Kidney epithelial cell (primary cell): Measurements from ENCODE around the gene REX1BD. TPM values are rescaled to one million over a fixed set of nuclear protein-coding genes. Genes with fewer than 3 reads are reported as not detected.

Experiments
- DNase-seq: peaks from one replicate; pipeline ENCODE4 v3.0.0-alpha.2; 2010; ENCODE audit warnings: low read depth
- H3K27me3 ChIP-seq: 2 replicates; pipeline ENCODE4 v1.6.0; 2011; ENCODE audit warnings: low read length; ENCODE audit not compliant: control insufficient read depth, insufficient read depth
- H3K36me3 ChIP-seq: 2 replicates; pipeline ENCODE4 v1.5.1; 2011; ENCODE audit warnings: low read length; ENCODE audit not compliant: control insufficient read depth, insufficient read depth
- H3K4me3 ChIP-seq: 2 replicates; pipeline ENCODE4 v1.5.1; 2011; ENCODE audit warnings: low read depth, mild to moderate bottlenecking, control low read depth, low read length
- total RNA-seq: library from RNA; depleted of rRNA; stranded (reverse); fragments of >200 nt; gene quantifications from 2 replicates; pipeline ENCODE4 v1.2.3, GENCODE V29; 2015
- TF ChIP-seq, protein P1 (sequence below): IDR thresholded peaks from 2 replicates; pipeline ENCODE4 v1.5.1; 2011; ENCODE audit warnings: mild to moderate bottlenecking, moderate library complexity, low read length, control low read depth, inconsistent platforms; ENCODE audit not compliant: insufficient read depth, poor library complexity, severe bottlenecking

The REX1BD gene
- total RNA-seq, 1 donor from 2014 or later, result 136 TPM

DNA sequence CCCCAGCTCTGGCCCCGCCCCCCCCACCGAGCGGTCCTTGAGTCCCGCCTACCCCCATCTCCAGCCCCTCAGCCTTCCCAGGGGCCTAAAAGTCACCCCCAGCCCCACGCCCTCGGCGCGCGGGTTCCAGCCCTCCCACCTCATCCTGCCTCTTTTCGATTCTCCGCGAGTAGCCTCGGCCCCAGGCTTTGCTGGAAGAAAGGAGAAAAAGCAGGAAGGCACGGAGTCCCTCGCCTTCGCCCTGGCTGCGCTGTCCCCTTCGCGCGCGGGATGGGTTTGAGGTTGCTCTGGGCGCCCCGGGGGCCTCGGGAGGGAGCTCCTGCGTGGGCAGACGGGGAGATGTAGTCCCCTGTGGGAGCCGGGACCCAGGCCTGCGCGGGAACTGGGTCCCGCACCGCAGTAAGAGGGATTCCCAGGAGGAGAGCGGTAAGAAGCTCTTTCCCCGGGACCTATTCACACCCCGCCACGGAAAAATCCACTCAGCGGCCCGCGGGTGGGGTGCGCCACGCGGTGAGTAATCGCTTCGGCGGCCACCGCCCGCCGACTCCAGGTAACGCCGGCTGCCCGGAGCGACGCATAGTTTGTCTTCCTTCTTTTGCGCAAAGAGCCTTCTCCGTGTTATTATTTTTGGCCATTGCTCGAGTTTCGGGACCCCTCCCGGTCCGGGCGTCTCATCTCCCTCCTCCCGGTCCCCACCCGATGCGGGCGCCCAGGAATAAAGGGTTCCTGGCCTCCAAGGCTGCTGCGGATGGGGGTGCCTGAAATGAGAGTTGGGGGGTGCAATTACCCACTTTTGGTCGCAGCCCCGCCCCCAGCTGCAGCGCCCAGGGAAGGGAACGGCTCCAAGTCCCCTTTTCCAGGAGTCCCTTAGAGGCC lies 18.9 kb downstream of the REX1BD start:
- no peak for DNase-seq
- TF ChIP-seq, protein P1, sequence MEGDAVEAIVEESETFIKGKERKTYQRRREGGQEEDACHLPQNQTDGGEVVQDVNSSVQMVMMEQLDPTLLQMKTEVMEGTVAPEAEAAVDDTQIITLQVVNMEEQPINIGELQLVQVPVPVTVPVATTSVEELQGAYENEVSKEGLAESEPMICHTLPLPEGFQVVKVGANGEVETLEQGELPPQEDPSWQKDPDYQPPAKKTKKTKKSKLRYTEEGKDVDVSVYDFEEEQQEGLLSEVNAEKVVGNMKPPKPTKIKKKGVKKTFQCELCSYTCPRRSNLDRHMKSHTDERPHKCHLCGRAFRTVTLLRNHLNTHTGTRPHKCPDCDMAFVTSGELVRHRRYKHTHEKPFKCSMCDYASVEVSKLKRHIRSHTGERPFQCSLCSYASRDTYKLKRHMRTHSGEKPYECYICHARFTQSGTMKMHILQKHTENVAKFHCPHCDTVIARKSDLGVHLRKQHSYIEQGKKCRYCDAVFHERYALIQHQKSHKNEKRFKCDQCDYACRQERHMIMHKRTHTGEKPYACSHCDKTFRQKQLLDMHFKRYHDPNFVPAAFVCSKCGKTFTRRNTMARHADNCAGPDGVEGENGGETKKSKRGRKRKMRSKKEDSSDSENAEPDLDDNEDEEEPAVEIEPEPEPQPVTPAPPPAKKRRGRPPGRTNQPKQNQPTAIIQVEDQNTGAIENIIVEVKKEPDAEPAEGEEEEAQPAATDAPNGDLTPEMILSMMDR, result no peak
- H3K36me3 ChIP-seq, result no peaks in the 10 kb centered on the region
- peaks cover 89% of the 10 kb centered on the region for H3K27me3 ChIP-seq
- no peak overlapping the region for H3K4me3 ChIP-seq

GRCh38 chr19:18608102-18608804 lies 19.7 kb downstream of the REX1BD start:
- no peak for DNase-seq
- TF ChIP-seq, protein P1, result no peak
- H3K27me3 ChIP-seq, result peaks cover 93% of the 10 kb centered on the region
- no peak overlapping the region for H3K4me3 ChIP-seq
- no peaks in the 10 kb centered on the region for H3K36me3 ChIP-seq

- DNase-seq, result no peak
- Histone ChIP-seq H3K4me3 (no peak overlapping the region), H3K36me3 (no peaks in the 10 kb centered on the region), H3K27me3 (peaks cover 93% of the 10 kb centered on the region)
- TF ChIP-seq, protein P1, result no peak
Observed at GRCh38 chr19:18608805-18609716, 20.5 kb downstream of the REX1BD start.

DNA sequence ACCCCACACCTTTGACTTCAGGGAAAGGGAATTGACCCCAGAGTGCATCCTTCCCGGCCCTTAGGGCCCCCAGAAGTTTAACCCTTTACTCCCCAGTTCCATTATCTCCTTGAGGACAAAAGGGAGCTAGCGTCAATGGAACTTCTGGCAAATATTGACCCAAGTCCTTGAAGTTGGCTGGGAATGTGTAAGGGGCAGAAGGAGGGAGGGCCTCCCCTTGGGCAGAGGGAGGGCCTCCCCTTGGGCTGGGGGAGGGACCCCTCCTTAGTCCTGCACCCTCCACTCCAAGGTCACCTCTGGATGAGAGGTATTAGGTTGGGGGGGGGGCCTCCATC lies 21.1 kb downstream of the REX1BD start:
- DNase-seq, result no peak

DNA sequence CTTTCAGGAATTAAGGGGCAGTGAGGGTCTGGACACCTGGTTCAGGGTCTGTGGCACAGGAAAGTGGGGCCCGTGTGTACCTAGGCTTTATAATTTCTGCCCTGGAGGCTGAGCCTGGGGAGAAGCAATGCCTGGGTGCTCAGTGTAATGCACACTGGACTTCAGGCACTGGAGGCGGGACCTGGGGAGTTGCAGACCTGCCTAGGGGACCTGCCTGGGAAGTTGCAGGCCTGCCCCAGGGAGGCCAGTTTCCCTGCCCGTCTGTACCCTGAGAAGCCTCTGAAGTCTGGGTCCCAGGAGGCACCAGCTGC lies 21.6 kb downstream of the REX1BD start:
- H3K27me3 ChIP-seq, result peaks cover 89% of the 10 kb centered on the region
- no peak overlapping the region for H3K4me3 ChIP-seq
- H3K36me3 ChIP-seq, result no peaks in the 10 kb centered on the region
- TF ChIP-seq, protein P1, result no peak
- no peak for DNase-seq

More for the DNA sequence above, 21.1 kb downstream of the REX1BD start:
- peaks cover 93% of the 10 kb centered on the region for H3K27me3 ChIP-seq
- TF ChIP-seq, protein P1, result no peak
- H3K4me3 ChIP-seq, result no peak overlapping the region
- no peaks in the 10 kb centered on the region for H3K36me3 ChIP-seq
